Subcutaneous adipose tissue (tissue), 4 donors: ENCODE measurements around the gene CYB561D1. TPM values are rescaled to one million over a fixed set of nuclear protein-coding genes. Genes with fewer than 3 reads are reported as not detected.

Experiments
- total RNA-seq, 4 donors: library from RNA; depleted of rRNA; stranded (reverse); fragments of >200 nt; gene quantifications; one replicate each; pipeline ENCODE4 v1.1.0, GENCODE V29; 2016
- TF ChIP-seq, protein P1 (sequence below): fragments of 450-650 bp; IDR thresholded peaks from one replicate; pipeline ENCODE4 v1.5.1; 2016; ENCODE audit warnings: low read depth, mild to moderate bottlenecking, control low read depth, antibody characterized with exemption, moderate library complexity

The CYB561D1 gene
- total RNA-seq, 4 donors from 2014 or later, result 4.0 to 6.6 (median 5.5) TPM

DNA sequence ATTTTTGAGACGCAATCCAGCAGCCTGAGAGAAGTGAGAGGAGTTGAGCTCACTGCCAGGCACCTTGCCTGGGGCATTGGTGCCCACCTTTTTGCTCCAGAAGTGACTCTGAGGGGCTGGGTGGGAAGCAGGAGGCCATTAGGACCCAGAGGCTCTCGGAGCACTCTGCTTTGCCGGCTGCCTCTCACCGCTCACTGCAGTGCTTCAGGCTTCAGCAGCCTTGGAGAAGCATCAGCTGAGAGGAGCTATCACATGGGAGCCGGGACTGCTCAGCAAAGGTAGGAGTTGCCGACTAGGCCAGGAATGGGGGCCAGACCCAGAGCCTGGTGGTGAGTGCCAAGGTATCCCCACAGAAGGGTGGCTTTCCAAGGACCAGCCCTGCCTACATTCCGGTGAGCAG is 45.8 kb downstream of the CYB561D1 start, which contains the start of gene GPR61:
Gene GPR61 (plus strand): TSS at position 197 of the 400 bp plus-strand sequence. CDS start 3,151 bp downstream, outside the sequence.
- TF ChIP-seq, protein P1, sequence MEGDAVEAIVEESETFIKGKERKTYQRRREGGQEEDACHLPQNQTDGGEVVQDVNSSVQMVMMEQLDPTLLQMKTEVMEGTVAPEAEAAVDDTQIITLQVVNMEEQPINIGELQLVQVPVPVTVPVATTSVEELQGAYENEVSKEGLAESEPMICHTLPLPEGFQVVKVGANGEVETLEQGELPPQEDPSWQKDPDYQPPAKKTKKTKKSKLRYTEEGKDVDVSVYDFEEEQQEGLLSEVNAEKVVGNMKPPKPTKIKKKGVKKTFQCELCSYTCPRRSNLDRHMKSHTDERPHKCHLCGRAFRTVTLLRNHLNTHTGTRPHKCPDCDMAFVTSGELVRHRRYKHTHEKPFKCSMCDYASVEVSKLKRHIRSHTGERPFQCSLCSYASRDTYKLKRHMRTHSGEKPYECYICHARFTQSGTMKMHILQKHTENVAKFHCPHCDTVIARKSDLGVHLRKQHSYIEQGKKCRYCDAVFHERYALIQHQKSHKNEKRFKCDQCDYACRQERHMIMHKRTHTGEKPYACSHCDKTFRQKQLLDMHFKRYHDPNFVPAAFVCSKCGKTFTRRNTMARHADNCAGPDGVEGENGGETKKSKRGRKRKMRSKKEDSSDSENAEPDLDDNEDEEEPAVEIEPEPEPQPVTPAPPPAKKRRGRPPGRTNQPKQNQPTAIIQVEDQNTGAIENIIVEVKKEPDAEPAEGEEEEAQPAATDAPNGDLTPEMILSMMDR, result no peak

- TF ChIP-seq, protein P1, result no peak
Measured at GRCh38 chr1:109541102-109541501, 47.2 kb downstream of the CYB561D1 start.

GRCh38 chr1:109542657-109543056 is 48.8 kb downstream of the CYB561D1 start:
- TF ChIP-seq, protein P1, result no peak

DNA sequence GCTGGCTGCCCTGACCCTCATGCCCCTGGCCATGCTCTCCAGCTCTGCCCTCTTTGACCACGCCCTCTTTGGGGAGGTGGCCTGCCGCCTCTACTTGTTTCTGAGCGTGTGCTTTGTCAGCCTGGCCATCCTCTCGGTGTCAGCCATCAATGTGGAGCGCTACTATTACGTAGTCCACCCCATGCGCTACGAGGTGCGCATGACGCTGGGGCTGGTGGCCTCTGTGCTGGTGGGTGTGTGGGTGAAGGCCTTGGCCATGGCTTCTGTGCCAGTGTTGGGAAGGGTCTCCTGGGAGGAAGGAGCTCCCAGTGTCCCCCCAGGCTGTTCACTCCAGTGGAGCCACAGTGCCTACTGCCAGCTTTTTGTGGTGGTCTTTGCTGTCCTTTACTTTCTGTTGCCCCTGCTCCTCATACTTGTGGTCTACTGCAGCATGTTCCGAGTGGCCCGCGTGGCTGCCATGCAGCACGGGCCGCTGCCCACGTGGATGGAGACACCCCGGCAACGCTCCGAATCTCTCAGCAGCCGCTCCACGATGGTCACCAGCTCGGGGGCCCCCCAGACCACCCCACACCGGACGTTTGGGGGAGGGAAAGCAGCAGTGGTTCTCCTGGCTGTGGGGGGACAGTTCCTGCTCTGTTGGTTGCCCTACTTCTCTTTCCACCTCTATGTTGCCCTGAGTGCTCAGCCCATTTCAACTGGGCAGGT is 49.5 kb downstream of the CYB561D1 start:
- TF ChIP-seq, protein P1, result no peak

GRCh38 chr1:109543988-109544735 is 50.3 kb downstream of the CYB561D1 start:
- TF ChIP-seq, protein P1, result no peak

- TF ChIP-seq, protein P1, result no peak
Measured at GRCh38 chr1:109546311-109547109, 52.6 kb downstream of the CYB561D1 start.
